Measurements from ENCODE around the gene P2RX1. TPM values are rescaled to one million over a fixed set of nuclear protein-coding genes. Genes with fewer than 3 reads are reported as not detected.
"Not testable (repeated sequence)": the region's sequence is repeated elsewhere in the genome, so short reads cannot be mapped to it uniquely, and the experiment has no call there.

Gene P2RX1
- total RNA-seq, 1 donor from 2014 or later: 2.3 TPM

DNA sequence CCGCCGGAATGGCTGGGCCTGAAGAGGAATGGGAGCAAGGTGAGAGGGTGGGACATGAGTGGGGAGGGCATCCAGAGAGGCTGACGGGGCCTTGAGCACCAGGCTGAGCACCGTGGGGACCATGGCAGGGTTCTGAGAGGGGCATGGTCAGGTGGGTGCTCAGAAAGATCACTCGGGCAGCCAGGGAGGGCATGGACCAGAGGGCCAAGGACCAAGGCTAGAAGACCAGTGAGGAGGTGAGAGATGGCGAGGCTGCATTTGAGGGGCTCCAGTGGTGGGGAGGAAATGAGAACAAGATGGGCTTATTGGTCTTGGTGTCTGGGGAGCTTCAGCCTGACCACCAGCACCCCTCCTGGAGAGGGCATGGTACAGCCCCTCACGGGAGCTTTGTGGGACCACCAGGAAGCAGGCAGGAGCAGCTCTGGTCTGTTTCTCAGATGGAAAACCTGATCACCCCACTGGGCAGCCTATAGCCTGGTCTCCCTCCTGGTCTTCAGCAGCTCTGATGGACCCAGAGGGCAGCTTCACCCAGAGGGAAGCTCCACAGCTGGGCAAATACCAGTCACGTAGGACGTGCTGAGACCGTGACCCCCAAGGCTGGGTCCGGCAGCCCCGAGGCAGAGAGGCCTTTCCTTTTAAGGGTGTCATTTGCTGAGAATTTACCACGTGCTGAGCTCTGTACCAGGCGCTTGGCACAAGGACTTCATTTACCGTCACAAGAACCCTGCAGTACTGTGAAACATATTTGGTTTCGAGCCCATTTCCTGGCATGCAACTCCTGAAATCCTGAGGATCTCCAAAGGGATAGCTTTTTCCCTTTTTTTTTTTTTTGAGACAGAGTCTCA lies 58.8 kb downstream of the P2RX1 start:
- DNase-seq: no peak

DNA sequence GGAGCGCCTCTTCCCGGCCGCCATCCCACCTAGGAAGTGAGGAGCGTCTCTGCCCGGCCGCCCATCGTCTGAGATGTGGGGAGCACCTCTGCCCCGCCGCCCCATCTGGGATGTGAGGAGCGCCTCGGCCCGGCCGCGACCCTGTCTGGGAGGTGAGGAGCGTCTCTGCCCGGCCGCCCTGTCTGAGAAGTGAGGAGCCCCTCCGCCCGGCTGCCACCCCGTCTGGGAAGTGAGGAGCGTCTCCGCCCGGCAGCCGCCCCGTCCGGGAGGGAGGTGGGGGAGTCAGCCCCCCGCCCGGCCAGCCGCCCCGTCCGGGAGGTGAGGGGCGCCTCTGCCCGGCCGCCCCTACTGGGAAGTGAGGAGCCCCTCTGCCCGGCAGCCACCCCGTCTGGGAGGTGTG lies 62.1 kb downstream of the P2RX1 start:
- DNase-seq: not testable (repeated sequence)

DNA sequence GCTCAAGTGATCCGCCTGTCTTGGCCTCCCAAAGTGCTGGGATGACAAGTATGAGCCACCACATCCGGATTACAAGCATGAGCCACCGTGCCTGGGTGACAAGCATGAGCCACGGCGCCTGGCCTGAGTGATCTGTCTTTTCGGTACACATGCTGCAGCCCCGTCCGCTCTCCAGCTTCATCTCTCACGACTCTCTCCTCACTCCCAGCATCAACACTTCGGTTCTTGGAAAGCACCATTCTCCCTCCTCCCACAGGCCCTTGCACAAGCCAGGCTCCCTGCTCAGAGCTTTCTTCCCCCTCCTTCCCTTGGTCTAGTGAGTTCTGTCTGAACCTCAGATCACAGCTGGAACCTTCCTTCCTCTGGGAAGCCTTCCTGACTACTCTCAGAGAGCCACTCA lies 63.7 kb downstream of the P2RX1 start:
- DNase-seq: no peak

DNA sequence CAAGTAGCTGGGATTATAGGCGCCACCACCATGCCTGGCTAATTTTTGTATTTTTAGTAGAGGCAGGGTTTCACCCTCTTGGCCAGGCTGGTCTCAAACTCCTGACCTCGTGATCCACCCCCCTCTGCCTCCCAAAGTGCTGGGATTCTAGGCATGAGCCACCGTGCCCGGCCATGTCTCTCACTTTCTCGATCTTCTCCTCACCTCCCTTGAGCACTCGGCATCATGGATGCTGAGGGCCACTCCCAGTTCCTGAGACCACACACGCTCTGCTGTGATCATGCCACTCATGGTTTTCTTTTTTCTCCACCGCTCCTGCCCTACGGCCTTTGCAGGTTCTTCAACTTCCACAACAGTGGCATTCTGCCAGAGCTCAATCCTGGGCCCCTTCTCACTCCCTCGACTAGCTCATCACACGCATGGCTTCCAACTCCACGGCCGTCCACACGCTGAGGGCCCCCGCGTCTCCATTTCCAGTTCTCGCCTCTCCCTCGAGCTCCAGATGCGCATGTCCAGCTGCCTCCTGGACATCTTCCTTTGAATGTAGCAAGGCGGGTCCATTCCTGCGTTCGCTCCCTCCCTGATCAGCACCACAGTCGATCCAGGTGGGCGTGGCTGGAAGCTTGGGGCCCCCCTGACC lies 64.7 kb downstream of the P2RX1 start:
- DNase-seq: no peak

DNA sequence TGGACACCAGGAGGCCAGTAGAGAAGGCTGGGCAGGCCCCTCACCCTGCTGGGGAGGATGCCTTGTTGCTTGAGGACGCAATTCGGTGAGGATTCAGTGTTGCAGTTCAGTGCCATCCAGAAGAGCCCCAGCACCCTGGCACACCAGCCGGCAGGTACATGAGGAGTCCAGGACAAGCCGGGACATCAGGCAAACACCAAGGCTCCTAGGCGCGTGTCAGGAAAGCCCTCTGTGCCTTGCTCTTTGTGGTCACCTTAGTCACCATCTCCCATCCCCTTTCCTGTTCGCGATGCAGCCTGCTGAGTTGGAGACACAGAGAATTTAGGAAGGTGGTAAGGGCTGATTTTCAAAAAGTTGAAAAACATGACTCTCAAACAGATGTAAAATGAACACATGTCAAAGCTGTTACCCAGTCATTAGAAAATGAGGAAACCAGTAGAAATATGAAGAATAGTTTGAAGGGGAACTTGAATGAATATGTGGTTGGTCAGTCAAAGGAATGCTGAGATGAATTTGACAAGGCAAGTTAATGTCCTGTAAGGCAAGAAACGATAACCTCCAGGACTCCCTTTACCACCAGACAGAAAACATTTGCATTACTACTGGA lies 67.9 kb downstream of the P2RX1 start:
- DNase-seq: no peak

DNA sequence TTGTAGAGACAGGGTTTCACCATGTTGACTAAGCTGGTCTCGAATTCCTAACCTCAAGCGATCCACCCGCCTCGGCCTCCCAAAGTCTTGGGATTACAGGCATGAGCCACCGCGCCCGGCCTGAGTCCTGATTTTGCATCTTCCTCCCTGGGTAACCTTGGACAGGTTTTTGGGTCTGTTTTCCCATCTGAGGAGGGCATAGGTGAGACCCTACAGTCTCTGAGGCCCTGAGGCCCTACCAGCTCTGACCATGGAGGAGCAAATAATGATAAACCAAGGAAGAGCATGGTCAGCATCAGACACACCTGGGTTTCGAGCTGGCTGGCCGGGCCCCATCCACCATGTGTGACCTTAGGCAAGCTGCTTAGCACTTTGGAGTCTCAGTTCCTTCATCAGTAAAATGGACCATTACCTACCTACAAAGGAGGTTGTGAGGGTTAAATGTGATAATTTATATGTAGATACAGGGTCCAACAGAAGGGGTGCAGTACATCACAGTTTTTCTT lies 69.0 kb downstream of the P2RX1 start:
- no peak for DNase-seq

Other genes with a start within 250 kb of the P2RX1 start
- 53.7 TPM for gene TAX1BP3, start 247.9 kb downstream of the P2RX1 start, total RNA-seq
- 14.7 TPM for gene EMC6, start 247.7 kb downstream of the P2RX1 start, total RNA-seq
- 13.5 TPM for gene P2RX5, start 220.3 kb downstream of the P2RX1 start, total RNA-seq
- 2.3 TPM for gene HASPIN, start 192.6 kb downstream of the P2RX1 start, total RNA-seq
- gene ITGAE, start 115.3 kb downstream of the P2RX1 start, total RNA-seq: 15.3 TPM
- 31.7 TPM for gene NCBP3, start 70.2 kb downstream of the P2RX1 start, total RNA-seq
- 6.1 TPM for gene CAMKK1, start 23.4 kb downstream of the P2RX1 start, total RNA-seq
- 16.8 TPM for gene ATP2A3, start 48.0 kb upstream of the P2RX1 start, total RNA-seq
- 42.4 TPM for gene ZZEF1, start 226.6 kb upstream of the P2RX1 start, total RNA-seq
- 20.1 TPM for gene CYB5D2, start 226.7 kb upstream of the P2RX1 start, total RNA-seq

Measured in tongue (tissue), 2 donors.